Neuronal stem cell (in vitro differentiated cells): Measurements from ENCODE around the gene ZMIZ1.

ENCODE experiments used
- DNase-seq: peaks from one replicate; pipeline ENCODE4 v3.0.0-alpha.2; 2013; ENCODE audit warnings: low spot score
- H2AFZ ChIP-seq: one replicate; pipeline ENCODE4 v1.6.1; 2013; ENCODE audit warnings: mild to moderate bottlenecking, low read length, inconsistent platforms
- H2AK5ac ChIP-seq: 2 replicates; pipeline ENCODE4 v1.6.1; 2013; ENCODE audit warnings: low read depth, mild to moderate bottlenecking, inconsistent platforms, low read length, moderate library complexity, mixed read lengths
- H2BK120ac ChIP-seq: 2 replicates; pipeline ENCODE4 v1.6.1; 2013; ENCODE audit warnings: low read depth, mild to moderate bottlenecking, inconsistent platforms, low read length, moderate library complexity, mixed read lengths
- H2BK12ac ChIP-seq: one replicate; pipeline ENCODE4 v1.6.1; 2013; ENCODE audit warnings: low read length, inconsistent platforms
- H2BK15ac ChIP-seq: 2 replicates; pipeline ENCODE4 v1.6.1; 2013; ENCODE audit warnings: mild to moderate bottlenecking, low read length, inconsistent platforms, mixed read lengths
- H2BK5ac ChIP-seq: one replicate; pipeline ENCODE4 v1.6.1; 2013; ENCODE audit warnings: inconsistent platforms, mild to moderate bottlenecking, low read length, moderate library complexity
- H3K14ac ChIP-seq: one replicate; pipeline ENCODE4 v1.6.1; 2013; ENCODE audit warnings: low read length, inconsistent platforms
- H3K18ac ChIP-seq: 2 replicates; pipeline ENCODE4 v1.6.1; 2013; ENCODE audit warnings: low read length, inconsistent platforms
- H3K23ac ChIP-seq: 2 replicates; pipeline ENCODE4 v1.6.1; 2013; ENCODE audit warnings: low read depth, mild to moderate bottlenecking, mixed read lengths, low read length, inconsistent platforms; ENCODE audit not compliant: poor library complexity
- H3K27ac ChIP-seq: replicated peaks from 3 replicates; pipeline ENCODE4 v1.5.1; 2013; ENCODE audit warnings: low read length, inconsistent platforms
- H3K27me3 ChIP-seq, 3 experiments: 2 replicates each; pipeline ENCODE4 v1.6.1; 2013; ENCODE audit warnings: low read length in 3 of 3, mild to moderate bottlenecking in 2 of 3, inconsistent platforms in 1 of 3, low read depth in 1 of 3, mixed read lengths in 1 of 3, moderate library complexity in 1 of 3; ENCODE audit not compliant: control insufficient read depth in 3 of 3, insufficient read depth in 3 of 3
- H3K36me3 ChIP-seq, 2 donors: replicated peaks in 1 of 2; 2 replicates each; pipeline ENCODE4 v1.6.1; 2013; ENCODE audit warnings: low read length in 2 of 2; ENCODE audit not compliant: control insufficient read depth in 2 of 2, insufficient read depth in 2 of 2
- H3K4ac ChIP-seq: 2 replicates; pipeline ENCODE4 v1.6.1; 2013; ENCODE audit warnings: inconsistent platforms, mild to moderate bottlenecking, low read length, moderate library complexity
- H3K4me1 ChIP-seq, 2 donors: 1 replicate in 1 of 2; 2 replicates in 1 of 2; pipeline ENCODE4 v1.6.1; 2013; ENCODE audit warnings: low read length in 2 of 2, low read depth in 1 of 2; ENCODE audit not compliant: control insufficient read depth in 2 of 2, insufficient read depth in 1 of 2
- H3K4me2 ChIP-seq: one replicate; pipeline ENCODE4 v1.6.1; 2013; ENCODE audit warnings: mild to moderate bottlenecking, low read length, inconsistent platforms; ENCODE audit not compliant: insufficient read depth, poor library complexity, severe bottlenecking
- H3K4me3 ChIP-seq, 2 donors: 2 replicates each; pipeline ENCODE4 v1.5.1; 2013; ENCODE audit warnings: low read length in 2 of 2, mild to moderate bottlenecking in 2 of 2, inconsistent platforms in 1 of 2, moderate library complexity in 1 of 2
- H3K79me1 ChIP-seq: one replicate; pipeline ENCODE4 v1.6.1; 2013; ENCODE audit warnings: low read depth, mild to moderate bottlenecking, inconsistent platforms, low read length, moderate library complexity
- H3K9ac ChIP-seq: one replicate; pipeline ENCODE4 v1.6.1; 2013; ENCODE audit warnings: mild to moderate bottlenecking, low read depth, low read length, inconsistent platforms; ENCODE audit not compliant: poor library complexity
- H3K9me3 ChIP-seq, 2 donors: replicated peaks in 1 of 2; 2 replicates each; pipeline versions ENCODE3 to v1.6.1; 2013; ENCODE audit warnings: low read length in 2 of 2, mild to moderate bottlenecking in 2 of 2, inconsistent platforms in 1 of 2, low read depth in 1 of 2, mixed read lengths in 1 of 2, moderate library complexity in 1 of 2; ENCODE audit not compliant: control insufficient read depth in 2 of 2, insufficient read depth in 1 of 2
- H4K8ac ChIP-seq: one replicate; pipeline ENCODE4 v1.6.1; 2013; ENCODE audit warnings: low read depth, mild to moderate bottlenecking, inconsistent platforms, low read length, moderate library complexity
- H4K91ac ChIP-seq: one replicate; pipeline ENCODE4 v1.6.1; 2013; ENCODE audit warnings: low read length, low read depth, mild to moderate bottlenecking, inconsistent platforms; ENCODE audit not compliant: poor library complexity
- WGBS, 2 donors: extraction: QIAGEN DNeasy Blood & Tissue Kit; methylation state at CpG; one replicate each; pipeline ENCODE4 v1.1.7; 2013; ENCODE audit warnings: missing lambda C conversion rate in 2 of 2, mixed read lengths in 1 of 2; ENCODE audit not compliant: insufficient read length in 2 of 2, insufficient replicate concordance in 1 of 2; ENCODE audit errors: extremely low coverage in 2 of 2; 5-methylcytosine and 5-hydroxymethylcytosine counted together

Gene ZMIZ1

GRCh38 chr10:79267499-79267898 lies 198.7 kb downstream of the ZMIZ1 start:
- Histone ChIP-seq H3K18ac (no peak overlapping the region), H3K36me3 (peaks cover 11 to 78% of the 10 kb centered on the region in 2 donors), H3K9ac (no peak overlapping the region), H2BK5ac (no peak overlapping the region), H3K9me3 (no peaks in the 10 kb centered on the region), H3K4me3 (no peak overlapping the region), H3K27me3 (no peaks in the 10 kb centered on the region), H3K14ac (no peak overlapping the region), H2AK5ac (no peak overlapping the region), H4K8ac (no peak overlapping the region), H2BK12ac (no peak overlapping the region), H2BK15ac (no peak overlapping the region), H4K91ac (no peak overlapping the region), H3K4me2 (no peak overlapping the region), H3K23ac (no peak overlapping the region), H3K4ac (no peak overlapping the region), H3K4me1 (peaks cover 12 to 18% of the 10 kb centered on the region in 2 donors), H3K79me1 (peaks cover 14% of the 10 kb centered on the region), H2AFZ (no peak overlapping the region), H2BK120ac (no peak overlapping the region), H3K27ac (no peak overlapping the region)
- no peak for DNase-seq
- WGBS, 2 donors = no CpG with 5 or more reads among the region's 3 CpGs

- no peak overlapping the region for H3K27ac ChIP-seq
- H3K4me1 ChIP-seq = peaks cover 12 to 18% of the 10 kb centered on the region in 2 donors
- H4K8ac ChIP-seq = no peak overlapping the region
- no peak overlapping the region for H2BK120ac ChIP-seq
- H3K9me3 ChIP-seq = no peaks in the 10 kb centered on the region
- no peak overlapping the region for H3K9ac ChIP-seq
- H3K4me3 ChIP-seq = no peak overlapping the region
- no peak for DNase-seq
- H2BK5ac ChIP-seq = peak overlapping the region; percentile 42
- H3K23ac ChIP-seq = peak overlapping the region; percentile 9
- H3K27me3 ChIP-seq = no peaks in the 10 kb centered on the region
- no peak overlapping the region for H3K14ac ChIP-seq
- no peak overlapping the region for H2BK12ac ChIP-seq
- H3K4ac ChIP-seq = no peak overlapping the region
- H2AK5ac ChIP-seq = no peak overlapping the region
- H3K79me1 ChIP-seq = peaks cover 14% of the 10 kb centered on the region
- H2BK15ac ChIP-seq = no peak overlapping the region
- no peak overlapping the region for H3K4me2 ChIP-seq
- H3K18ac ChIP-seq = no peak overlapping the region
- H2AFZ ChIP-seq = no peak overlapping the region
- no CpG with 5 or more reads among the region's 12 CpGs for WGBS, 2 donors
- H4K91ac ChIP-seq = no peak overlapping the region
- peaks cover 8 to 77% of the 10 kb centered on the region in 2 donors for H3K36me3 ChIP-seq
These were observed 199.4 kb downstream of the ZMIZ1 start for GRCh38 chr10:79268161-79268601.

GRCh38 chr10:79268742-79269141 lies 200.0 kb downstream of the ZMIZ1 start:
- Histone ChIP-seq H3K27me3 (no peaks in the 10 kb centered on the region), H3K18ac (no peak overlapping the region), H4K91ac (no peak overlapping the region), H2BK12ac (no peak overlapping the region), H2BK5ac (no peak overlapping the region), H3K79me1 (peaks cover 14% of the 10 kb centered on the region), H3K9ac (peak overlapping the region; percentile 24), H3K4ac (no peak overlapping the region), H3K14ac (no peak overlapping the region), H3K27ac (no peak overlapping the region), H3K36me3 (peaks cover 8 to 77% of the 10 kb centered on the region in 2 donors), H2AFZ (no peak overlapping the region), H2BK120ac (no peak overlapping the region), H3K4me1 (peaks cover 12 to 20% of the 10 kb centered on the region in 2 donors), H3K23ac (no peak overlapping the region), H2BK15ac (no peak overlapping the region), H3K4me3 (no peak overlapping the region), H3K4me2 (no peak overlapping the region), H3K9me3 (no peaks in the 10 kb centered on the region), H4K8ac (no peak overlapping the region), H2AK5ac (no peak overlapping the region)
- DNase-seq = no peak
- WGBS, 2 donors = no CpG with 5 or more reads among the region's 7 CpGs

GRCh38 chr10:79269443-79269842 lies 200.7 kb downstream of the ZMIZ1 start:
- H3K4me3 ChIP-seq = no peak overlapping the region
- H2BK5ac ChIP-seq = peak overlapping the region; percentile 76
- no peaks in the 10 kb centered on the region for H3K9me3 ChIP-seq
- peak overlapping the region; percentile 49 for H3K18ac ChIP-seq
- no peak overlapping the region for H2BK12ac ChIP-seq
- H3K4me2 ChIP-seq = no peak overlapping the region
- DNase-seq = no peak
- no peak overlapping the region for H3K4ac ChIP-seq
- H3K27ac ChIP-seq = no peak overlapping the region
- H3K23ac ChIP-seq = no peak overlapping the region
- peaks cover 11 to 24% of the 10 kb centered on the region in 2 donors for H3K4me1 ChIP-seq
- no peak overlapping the region for H2BK120ac ChIP-seq
- no peak overlapping the region for H4K8ac ChIP-seq
- H3K14ac ChIP-seq = no peak overlapping the region
- no peak overlapping the region for H2AK5ac ChIP-seq
- no peaks in the 10 kb centered on the region for H3K27me3 ChIP-seq
- peaks cover 6 to 77% of the 10 kb centered on the region in 2 donors for H3K36me3 ChIP-seq
- no CpG with 5 or more reads among the region's 6 CpGs for WGBS, 2 donors
- no peak overlapping the region for H2AFZ ChIP-seq
- no peak overlapping the region for H3K9ac ChIP-seq
- H3K79me1 ChIP-seq = peaks cover 14% of the 10 kb centered on the region
- no peak overlapping the region for H4K91ac ChIP-seq
- H2BK15ac ChIP-seq = no peak overlapping the region
